Body of pancreas (tissue), 4 donors: Measurements from ENCODE around the gene SIN3B. TPM values are rescaled to one million over a fixed set of nuclear protein-coding genes. Genes with fewer than 3 reads are reported as not detected.

ENCODE experiments used
- ATAC-seq: fragments of 150-250 bp; one replicate; pipeline ENCODE4 v1.9.1; 2016
- DNase-seq, 4 donors: peaks; one replicate each; pipeline ENCODE4 v3.0.0-alpha.2; 2019
- H3K27ac ChIP-seq, 4 donors: fragments of 200-600 bp; sonication (generic); 1 replicate in 3 of 4; 2 replicates in 1 of 4; pipeline versions ENCODE4 v1.5.1 to v1.6.1; 2016 to 2019; ENCODE audit warnings: mild to moderate bottlenecking in 1 of 4, mixed read lengths in 1 of 4, moderate library complexity in 1 of 4
- H3K27me3 ChIP-seq, 2 donors: fragments of 200-600 bp; sonication (generic); one replicate each; pipeline ENCODE4 v1.6.0; 2016; ENCODE audit warnings: mild to moderate bottlenecking in 1 of 2
- H3K36me3 ChIP-seq, 2 donors: fragments of 200-600 bp; sonication (generic); replicated peaks in 1 of 2; 2 replicates each; pipeline ENCODE4 v1.5.1; 2016; ENCODE audit warnings: low read depth in 2 of 2; ENCODE audit not compliant: insufficient read depth in 1 of 2
- H3K4me1 ChIP-seq: fragments of 200-600 bp; sonication (generic); one replicate; pipeline ENCODE4 v1.6.0; 2016
- H3K4me3 ChIP-seq, 2 donors: fragments of 200-600 bp; sonication (generic); 1 replicate in 1 of 2; 2 replicates in 1 of 2; pipeline ENCODE4 v1.5.1; 2016 to 2019
- H3K9me3 ChIP-seq, 3 donors: fragments of 200-600 bp; sonication (generic); 1 replicate in 2 of 3; 2 replicates in 1 of 3; pipeline ENCODE4 v1.5.1; 2016
- CTCF ChIP-seq, 7 experiments: fragments of 450-650 bp in 4 of 7; fragments of 200-600 bp in 3 of 7; sonication (generic) in 3 of 7; IDR thresholded peaks; one replicate each; pipeline ENCODE4 v1.5.1; 2016 to 2019; ENCODE audit warnings: antibody characterized with exemption in 7 of 7
- POLR2A ChIP-seq, 3 donors: fragments of 450-650 bp; IDR thresholded peaks; one replicate each; pipeline ENCODE4 v1.6.1; 2016; ENCODE audit warnings: antibody characterized with exemption in 3 of 3, mild to moderate bottlenecking in 2 of 3
- WGBS, 2 donors: methylation state at CpG; one replicate each; pipeline ENCODE4 v1.1.5; 2017; 5-methylcytosine and 5-hydroxymethylcytosine counted together
- intact Hi-C: fragments of 100-400 bp; cut with DNase I; formaldehyde crosslinking; loops from one replicate; pipeline ENCODE4 v1.15.1; 2023
- total RNA-seq, 2 donors: library from RNA; depleted of rRNA; stranded (reverse); fragments of >200 nt; gene quantifications; one replicate each; pipeline ENCODE4 v1.1.0, GENCODE V29; 2016

SIN3B gene
- total RNA-seq, 2 donors from 2014 or later = 21.5 to 71.2 TPM

DNA sequence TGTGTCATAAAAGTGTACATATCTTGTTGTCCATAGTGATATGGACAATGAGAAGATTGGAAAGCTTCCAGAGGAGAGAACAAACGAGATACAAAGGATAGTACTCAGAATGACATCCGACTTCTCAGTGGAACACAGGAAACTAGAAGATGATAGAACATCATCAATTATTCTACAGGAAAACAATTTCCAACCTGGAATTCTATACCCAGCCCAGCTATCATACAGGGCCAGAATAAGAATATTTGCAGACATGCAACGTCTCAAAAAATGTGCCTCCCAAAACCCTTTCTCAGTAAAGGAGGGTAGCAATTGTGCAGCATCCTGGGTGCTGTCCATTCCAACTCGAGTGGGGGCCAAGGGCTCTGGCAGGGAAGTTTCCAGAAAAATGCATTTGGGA, 83.6 kb downstream of the SIN3B start:
- Histone ChIP-seq H3K4me1 (no peaks in the 10 kb centered on the region), H3K9me3 (peaks cover 0 to 31% (median 0%) of the 10 kb centered on the region in 3 donors), H3K27me3 (no peaks in the 10 kb centered on the region), H3K36me3 (no peaks in the 10 kb centered on the region), H3K4me3 (no peak overlapping the region), H3K27ac (no peak overlapping the region)
- intact Hi-C loops = no loop called here
- no peak for DNase-seq
- no peak for TF ChIP-seq POLR2A (IDR thresholded peaks at IDR 0.05)
- no peak for TF ChIP-seq CTCF (IDR thresholded peaks at IDR 0.05)
- ATAC-seq = no peak
- 41 to 46% methylated on average over 4 of the region's 4 CpGs for WGBS, 2 donors

DNA sequence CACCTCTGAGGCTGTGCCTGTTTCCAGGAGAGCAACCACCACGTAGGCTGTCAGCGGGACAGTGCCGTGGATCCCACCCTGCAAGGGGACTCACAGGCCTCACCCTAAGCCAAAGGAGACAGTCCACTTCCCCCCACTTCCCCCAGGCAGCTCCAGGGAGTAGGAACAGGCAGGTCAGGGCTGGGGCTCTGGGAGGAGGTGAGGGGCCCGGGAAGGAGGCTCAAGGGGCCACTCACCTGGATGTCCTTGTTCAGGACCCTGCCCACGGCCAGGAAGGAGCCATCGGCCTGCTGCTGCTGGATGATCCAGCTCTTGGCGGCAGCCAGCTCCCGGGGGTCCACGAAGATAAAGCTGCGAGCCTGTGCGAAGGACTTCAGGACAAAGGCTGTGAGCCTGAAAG, 85.2 kb downstream of the SIN3B start:
- H3K4me3 ChIP-seq = no peak overlapping the region
- H3K9me3 ChIP-seq = peaks cover 0 to 31% (median 0%) of the 10 kb centered on the region in 3 donors
- H3K27ac ChIP-seq = no peak overlapping the region
- ATAC-seq (no peak), DNase-seq (no peak)
- TF ChIP-seq CTCF (IDR thresholded peaks at IDR 0.05) (no peak), POLR2A (IDR thresholded peaks at IDR 0.05) (no peak)
- H3K36me3 ChIP-seq = no peaks in the 10 kb centered on the region
- no peaks in the 10 kb centered on the region for H3K27me3 ChIP-seq
- intact Hi-C loops = no loop called here
- 72 to 85% methylated on average over 3 to 10 of the region's 11 CpGs for WGBS, 2 donors
- no peaks in the 10 kb centered on the region for H3K4me1 ChIP-seq

DNA sequence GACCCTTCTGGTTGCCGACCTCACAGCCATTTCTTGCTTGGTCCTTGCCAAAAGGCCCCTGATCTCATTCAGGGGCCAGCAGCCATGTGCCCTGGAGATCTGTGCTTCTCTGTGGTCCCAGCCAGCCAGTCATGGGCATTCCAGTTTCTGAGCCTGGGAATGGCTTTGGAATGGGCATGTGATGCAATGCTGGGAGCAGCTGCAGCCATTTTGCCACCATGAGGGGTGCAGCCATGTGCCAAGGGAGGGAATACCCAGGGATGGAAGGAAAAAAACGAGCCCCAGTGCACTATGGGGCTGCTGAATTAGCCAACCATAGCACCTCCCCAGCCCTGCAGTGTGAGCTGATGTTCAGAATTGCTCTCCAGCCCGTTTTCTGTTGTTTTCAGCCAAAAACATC, 85.9 kb downstream of the SIN3B start:
- no peaks in the 10 kb centered on the region for H3K27me3 ChIP-seq
- DNase-seq = no peak
- 42 to 63% methylated on average over 2 to 3 of the region's 3 CpGs for WGBS, 2 donors
- H3K4me3 ChIP-seq = no peak overlapping the region
- intact Hi-C loops = no loop called here
- H3K36me3 ChIP-seq = no peaks in the 10 kb centered on the region
- H3K9me3 ChIP-seq = peaks cover 0 to 31% (median 0%) of the 10 kb centered on the region in 3 donors
- H3K27ac ChIP-seq = no peak overlapping the region
- TF ChIP-seq CTCF (IDR thresholded peaks at IDR 0.05) (no peak), POLR2A (IDR thresholded peaks at IDR 0.05) (no peak)
- no peaks in the 10 kb centered on the region for H3K4me1 ChIP-seq
- ATAC-seq = no peak

DNA sequence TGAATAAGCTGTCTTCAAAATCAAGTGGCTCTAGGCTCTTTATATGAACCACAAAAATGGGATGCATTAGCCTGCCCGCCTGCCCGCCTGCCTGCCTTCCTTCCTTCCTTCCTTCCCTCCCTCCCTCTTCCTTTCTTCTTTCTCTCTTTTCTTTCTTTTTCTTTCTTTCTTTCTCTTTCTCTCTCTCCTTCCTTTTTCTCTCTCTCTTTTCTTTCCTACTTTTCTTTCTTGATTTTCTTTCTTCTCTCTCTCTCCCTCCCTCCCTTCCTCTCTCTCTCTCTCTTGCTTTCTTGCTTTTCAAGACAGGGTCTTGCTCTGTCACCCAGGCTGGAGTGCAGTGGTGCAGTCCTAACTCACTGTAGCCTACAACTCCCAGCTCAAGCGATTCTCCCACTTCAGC, 86.5 kb downstream of the SIN3B start:
- H3K9me3 ChIP-seq = peaks cover 0 to 31% (median 0%) of the 10 kb centered on the region in 3 donors
- ATAC-seq (no peak), DNase-seq (no peak)
- intact Hi-C loops = no loop called here
- no peaks in the 10 kb centered on the region for H3K27me3 ChIP-seq
- no peaks in the 10 kb centered on the region for H3K36me3 ChIP-seq
- H3K4me3 ChIP-seq = no peak overlapping the region
- no peak overlapping the region for H3K27ac ChIP-seq
- no peaks in the 10 kb centered on the region for H3K4me1 ChIP-seq
- WGBS, 2 donors = 58 to 66% methylated on average over 3 of the region's 3 CpGs
- TF ChIP-seq POLR2A (IDR thresholded peaks at IDR 0.05) = no peak
- no peak for TF ChIP-seq CTCF (IDR thresholded peaks at IDR 0.05)

- Histone ChIP-seq H3K27me3 (no peaks in the 10 kb centered on the region), H3K9me3 (peaks cover 0 to 27% (median 0%) of the 10 kb centered on the region in 3 donors), H3K36me3 (no peaks in the 10 kb centered on the region), H3K4me1 (no peaks in the 10 kb centered on the region), H3K27ac (no peak overlapping the region), H3K4me3 (no peak overlapping the region)
- ATAC-seq (no peak), DNase-seq (no peak)
- WGBS, 2 donors = 80 to 83% methylated on average over 7 of the region's 7 CpGs
- no peak for TF ChIP-seq POLR2A (IDR thresholded peaks at IDR 0.05)
- no peak for TF ChIP-seq CTCF (IDR thresholded peaks at IDR 0.05)
- intact Hi-C loops = no loop called here
Observed at GRCh38 chr19:16917401-16917800, 88.2 kb downstream of the SIN3B start.
